ENCODE data around the gene POLR3G. TPM values are rescaled to one million over a fixed set of nuclear protein-coding genes. Genes with fewer than 3 reads are reported as not detected.

POLR3G gene
- total RNA-seq (2014; rRNA removed; shearing (Covaris generic)) = 21.4 and 22.6 TPM in 2 replicates

DNA sequence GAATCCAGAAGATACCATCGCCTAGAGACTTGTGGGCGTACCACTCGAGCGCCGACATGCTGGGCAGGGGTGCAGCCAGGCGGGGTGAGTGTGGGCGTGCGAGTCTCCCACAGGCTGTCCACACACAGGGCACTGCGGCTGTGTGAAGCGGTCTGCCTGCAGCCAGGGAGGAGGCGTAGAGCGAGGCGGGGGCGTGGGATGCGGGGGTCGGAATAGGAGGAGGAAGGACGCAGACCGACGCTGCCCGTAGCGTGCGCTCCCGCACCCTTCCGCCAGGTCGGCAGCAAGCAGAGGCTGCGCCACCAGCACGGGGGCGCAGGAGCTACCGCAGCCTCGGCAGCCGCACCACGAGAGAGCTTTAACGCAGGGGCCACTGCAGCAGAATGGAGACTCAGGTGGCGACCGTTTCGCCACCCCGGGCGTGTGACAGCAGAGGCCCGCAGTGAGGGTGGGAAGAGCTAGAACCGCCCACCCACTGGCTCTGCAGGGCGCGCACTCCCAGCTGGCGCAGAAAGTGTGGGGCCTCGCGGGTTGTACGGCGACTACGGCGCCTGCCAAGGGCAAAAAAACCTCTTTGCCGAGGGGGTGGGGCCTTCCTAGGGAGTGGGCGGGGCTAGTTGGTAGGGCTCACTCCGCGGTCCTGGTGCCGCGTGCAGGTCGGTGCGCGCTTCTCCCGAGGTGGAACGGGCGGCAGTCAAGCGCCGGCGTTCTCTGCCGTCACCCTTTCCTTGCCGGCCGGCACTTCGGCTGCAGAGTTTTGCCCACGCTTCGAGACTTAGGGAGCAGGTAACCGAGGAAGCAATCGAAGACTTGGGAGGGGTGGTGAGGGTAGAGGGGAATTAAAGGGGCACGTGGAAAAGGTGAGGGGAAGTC lies at the start of gene POLR3G, which contains the start of gene MBLAC2:
Gene POLR3G (plus strand): TSS at position 630 of the 873 bp plus-strand sequence. CDS start 10,704 bp downstream, outside the sequence.
Gene MBLAC2 (minus strand): TSS at position 537 of the 873 bp plus-strand sequence. CDS start 479 bp downstream, at position 58.
- peak; percentile 84 for DNase-seq (ENCODE audit: low read depth)

DNA sequence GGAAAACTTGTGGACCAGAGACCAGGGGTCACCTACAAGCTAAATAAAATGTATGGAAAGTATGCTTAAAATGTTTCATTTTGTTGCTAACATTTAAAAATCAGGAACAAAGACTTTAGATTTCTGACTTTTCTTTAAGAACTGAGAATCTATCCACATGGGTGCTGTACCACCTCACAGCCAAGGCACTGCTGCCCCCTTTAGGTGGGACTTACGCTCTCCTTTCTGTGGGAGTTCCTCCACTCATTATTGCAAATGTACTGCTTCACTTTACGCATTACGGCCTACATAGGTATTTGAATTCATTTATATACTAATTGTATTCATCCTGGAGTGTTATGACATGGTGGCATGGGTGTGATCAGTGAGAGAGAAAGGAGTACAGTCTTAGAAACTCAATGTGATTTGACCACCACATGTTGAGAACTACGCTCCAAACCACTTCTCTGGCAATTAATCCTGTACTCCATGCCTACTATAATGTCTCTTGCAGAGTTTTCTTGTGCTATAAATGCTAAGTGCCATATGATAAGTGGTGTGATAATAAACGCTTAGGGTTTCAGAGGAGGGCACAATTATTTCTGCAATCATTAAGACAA lies 40.4 kb upstream of the POLR3G start:
- peak; percentile 40 for DNase-seq (ENCODE audit: low read depth)

- no peak for DNase-seq (ENCODE audit: low read depth)
Measured at GRCh38 chr5:90437663-90438062, 37.0 kb upstream of the POLR3G start.

GRCh38 chr5:90438100-90438499 lies 36.6 kb upstream of the POLR3G start:
- no peak for DNase-seq (ENCODE audit: low read depth)

GRCh38 chr5:90440644-90441043 lies 34.0 kb upstream of the POLR3G start:
- DNase-seq (ENCODE audit: low read depth) = no peak

GRCh38 chr5:90446961-90447360 lies 27.7 kb upstream of the POLR3G start:
- DNase-seq (ENCODE audit: low read depth) = no peak

GRCh38 chr5:90461288-90461687 lies 13.4 kb upstream of the POLR3G start:
- DNase-seq (ENCODE audit: low read depth) = no peak

DNA sequence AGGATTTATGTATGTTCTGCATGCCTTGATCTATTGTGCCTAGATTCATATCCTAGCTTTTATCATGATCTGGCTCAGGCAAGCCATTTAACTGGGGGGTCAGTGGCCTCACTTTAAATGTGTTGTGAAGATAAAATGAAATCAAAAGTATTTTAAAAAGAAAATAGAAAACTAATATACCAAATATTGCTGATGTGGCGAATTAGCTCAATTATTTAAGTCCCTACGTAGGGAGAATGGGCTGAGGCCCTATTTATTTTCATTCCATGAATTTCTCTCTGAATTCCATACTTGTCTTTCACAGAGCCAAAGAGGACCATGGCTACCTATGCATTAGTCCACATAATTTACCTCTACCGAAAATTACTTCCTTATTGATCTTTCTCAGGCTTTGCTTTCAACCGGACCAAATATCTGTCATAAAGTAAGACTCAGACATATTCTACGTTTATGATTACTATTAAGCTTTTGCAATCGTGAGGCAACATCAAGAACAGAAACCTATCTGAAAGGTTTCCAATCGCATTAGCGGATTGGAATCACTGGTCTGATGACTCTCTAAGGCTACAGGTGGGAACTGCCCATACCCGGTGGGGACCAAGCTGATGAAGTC lies 1.8 kb upstream of the POLR3G start:
- DNase-seq (ENCODE audit: low read depth) = no peak

DNA sequence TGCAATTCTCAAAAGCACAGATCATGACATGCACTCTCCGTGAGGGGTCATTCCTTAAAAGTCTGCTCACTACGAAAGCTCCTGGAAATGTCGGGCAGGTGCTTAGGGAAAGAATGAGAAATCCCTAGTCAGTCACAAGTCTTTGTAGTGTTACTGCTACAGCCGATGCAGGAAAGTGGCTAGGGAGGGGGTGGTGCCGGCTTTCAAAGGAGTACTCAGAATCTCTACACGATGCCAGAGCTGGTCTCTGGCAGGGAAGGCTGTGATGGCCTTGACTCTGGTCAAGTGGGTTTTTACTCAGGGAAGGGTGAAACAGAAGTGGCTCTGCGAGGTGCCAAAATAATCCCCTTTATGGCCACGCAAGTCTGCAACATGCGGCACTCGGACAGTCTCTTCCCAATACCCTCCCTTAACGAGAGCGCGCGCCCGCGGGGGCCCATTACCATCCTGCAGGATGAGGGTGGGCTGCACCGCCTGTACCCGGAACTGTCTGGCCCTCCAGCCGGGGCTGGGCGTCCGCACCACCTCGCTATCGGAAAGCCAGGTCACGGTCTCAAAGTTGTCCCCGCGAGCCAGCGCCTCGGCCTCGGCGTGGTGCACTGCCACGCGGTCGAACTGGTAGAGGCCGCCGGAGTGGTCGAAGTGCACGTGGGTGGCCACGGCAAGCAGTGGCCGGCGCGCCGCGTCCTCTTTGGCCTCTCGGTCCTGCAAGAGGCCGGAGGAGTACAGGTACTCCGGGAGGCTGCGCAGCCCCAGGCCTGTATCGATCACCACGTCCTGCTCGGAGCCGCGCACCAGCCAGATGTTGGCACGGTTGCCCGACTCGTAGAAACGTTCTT lies 1.0 kb upstream of the POLR3G start:
- DNase-seq (ENCODE audit: low read depth) = peak; percentile 34

DNA sequence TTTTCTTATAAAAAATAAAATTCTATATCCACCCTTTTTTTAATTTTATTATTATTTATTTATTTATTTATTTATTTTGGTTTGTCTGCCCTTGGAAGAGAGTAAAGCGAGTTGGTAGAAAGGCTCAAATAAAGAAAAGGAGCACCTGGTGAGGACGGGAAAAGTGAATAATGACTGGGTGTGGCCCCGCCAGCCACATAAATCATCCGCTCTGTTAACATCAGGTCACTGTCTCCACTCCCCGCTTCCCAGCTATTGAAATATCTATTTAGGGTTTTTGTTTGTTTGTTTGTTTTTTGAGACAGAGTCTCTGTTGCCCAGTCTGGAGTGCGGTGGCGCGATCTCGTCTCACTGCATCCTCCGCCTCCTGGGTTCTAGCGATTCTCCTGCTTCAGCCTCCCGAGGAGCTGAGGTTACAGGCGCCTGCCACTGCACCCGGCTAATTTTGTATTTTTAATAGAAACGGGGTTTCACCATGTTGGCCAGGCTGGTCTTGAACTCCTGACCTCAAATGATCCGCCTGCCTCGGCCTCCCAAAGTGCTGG lies 844 bp downstream of the POLR3G start:
- DNase-seq (ENCODE audit: low read depth) = no peak

DNA sequence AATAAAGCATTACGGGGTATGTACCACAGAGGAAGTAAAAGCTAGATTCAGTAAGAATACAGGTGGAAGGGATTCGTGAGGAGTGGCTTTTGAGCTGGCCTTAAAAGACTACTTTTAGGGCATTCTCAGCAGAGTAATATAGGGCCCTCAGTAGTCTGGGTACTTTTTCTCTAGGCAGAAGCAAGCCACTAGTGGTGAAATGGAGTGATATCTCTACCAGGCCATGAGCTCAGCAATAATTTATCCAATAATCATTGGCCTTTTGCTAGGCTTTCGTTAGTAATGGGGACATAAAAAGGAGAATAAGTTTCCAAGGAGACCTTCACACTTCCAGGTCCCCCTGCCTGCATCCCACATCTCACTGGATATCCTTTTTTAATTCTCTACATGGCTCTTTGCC lies 1.7 kb downstream of the POLR3G start:
- no peak for DNase-seq (ENCODE audit: low read depth)

GRCh38 chr5:90477073-90477472 lies 2.4 kb downstream of the POLR3G start:
- peak; percentile 33 for DNase-seq (ENCODE audit: low read depth)

GRCh38 chr5:90477621-90478215 lies 3.1 kb downstream of the POLR3G start:
- DNase-seq (ENCODE audit: low read depth) = peak; percentile 35

- DNase-seq (ENCODE audit: low read depth) = no peak
Measured at GRCh38 chr5:90479611-90480385, 5.1 kb downstream of the POLR3G start.

DNA sequence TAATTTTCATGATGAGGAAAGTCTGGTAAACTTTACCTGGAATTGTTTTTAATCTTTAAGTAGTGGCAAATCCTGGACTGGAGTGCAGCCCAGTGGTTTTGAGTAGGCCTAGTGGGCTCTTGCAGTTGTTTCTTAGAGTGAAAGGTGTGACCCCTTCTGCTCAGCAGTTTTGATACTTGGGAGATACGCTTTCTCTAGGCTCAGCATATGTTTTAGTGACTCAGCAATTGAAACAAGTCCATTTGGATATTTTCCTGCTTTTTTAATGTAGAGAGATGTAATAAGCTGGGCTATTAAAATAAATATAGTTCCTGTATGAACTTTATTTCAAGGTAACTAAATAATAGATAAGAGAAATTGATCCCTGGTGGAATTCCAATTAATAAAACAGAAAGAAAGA lies 6.0 kb downstream of the POLR3G start:
- no peak for DNase-seq (ENCODE audit: low read depth)

DNA sequence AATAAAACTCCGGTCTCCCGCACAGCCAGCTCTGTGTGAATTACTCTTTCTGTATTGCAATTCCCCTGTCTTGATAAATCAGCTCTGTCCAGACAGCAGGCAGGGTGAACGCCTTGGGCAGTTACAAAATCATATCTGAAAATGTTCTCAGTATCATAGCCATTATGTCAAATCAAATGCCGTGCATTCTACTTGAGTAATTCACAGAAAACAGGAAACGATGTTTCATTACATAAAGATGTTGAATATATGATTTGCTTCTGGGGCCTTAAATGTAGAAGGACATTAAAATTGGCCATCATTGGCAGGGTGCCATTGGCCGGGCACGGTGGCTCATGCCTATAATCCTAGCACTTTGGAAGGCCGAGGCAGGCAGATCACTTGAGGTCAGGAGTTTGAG lies 8.5 kb downstream of the POLR3G start:
- no peak for DNase-seq (ENCODE audit: low read depth)

DNA sequence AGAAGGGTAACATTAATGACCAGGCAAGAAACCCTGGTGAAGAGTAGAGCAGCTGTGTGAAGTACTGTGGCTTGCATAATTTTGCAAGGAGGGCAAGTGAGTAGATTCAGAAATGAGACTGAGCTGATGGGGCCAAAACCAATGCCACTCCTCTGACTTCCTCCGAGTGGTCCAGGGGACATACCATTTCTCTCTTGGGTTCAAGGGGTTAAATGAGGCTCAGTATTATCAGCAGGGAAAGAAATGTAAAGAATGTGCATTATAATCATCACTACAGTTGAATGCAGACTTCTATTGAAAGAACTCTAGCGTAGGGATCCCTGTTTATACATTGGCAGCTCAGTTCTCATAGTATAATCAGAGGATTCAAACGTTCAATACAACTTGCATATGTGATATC lies 9.9 kb downstream of the POLR3G start:
- no peak for DNase-seq (ENCODE audit: low read depth)

DNA sequence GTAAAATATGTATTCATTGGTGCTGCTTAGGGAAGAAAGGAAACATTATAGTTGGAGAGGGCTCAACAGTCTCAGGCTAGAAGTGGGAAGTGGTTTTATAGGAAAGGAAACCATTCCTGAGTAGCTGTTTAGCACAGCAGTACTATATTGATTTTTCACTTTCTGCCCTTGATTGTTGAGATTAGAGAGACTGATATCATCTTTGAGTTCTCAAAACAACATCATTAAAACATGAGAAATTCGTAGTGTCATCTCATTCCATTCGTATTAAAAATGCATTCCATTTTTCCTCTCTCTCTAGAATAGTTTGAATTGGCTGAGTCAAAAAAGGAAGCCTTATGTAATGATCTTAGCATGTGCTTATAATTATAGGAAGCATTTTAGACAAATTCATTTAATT lies 14.1 kb downstream of the POLR3G start:
- DNase-seq (ENCODE audit: low read depth) = no peak

DNA sequence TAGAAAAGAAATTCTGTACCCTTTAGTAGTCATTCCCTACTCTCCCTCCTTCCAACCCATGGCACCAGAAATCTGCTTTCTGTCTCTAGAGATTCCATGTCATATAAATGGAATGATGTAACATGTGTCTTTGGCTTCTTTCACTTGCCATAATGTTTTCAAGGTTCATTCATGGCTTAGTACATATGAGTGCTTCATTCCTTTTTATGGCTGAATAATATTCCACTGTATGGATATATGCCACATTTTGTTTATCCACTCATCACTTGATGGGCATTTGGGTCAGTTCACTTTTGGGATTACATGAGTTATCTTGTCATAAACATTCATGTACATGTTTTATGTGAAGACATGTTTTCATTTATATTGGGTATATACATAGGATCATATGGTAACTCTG lies 19.4 kb downstream of the POLR3G start:
- DNase-seq (ENCODE audit: low read depth) = no peak

GRCh38 chr5:90495146-90495545 lies 20.5 kb downstream of the POLR3G start:
- no peak for DNase-seq (ENCODE audit: low read depth)

Data from RPMI7951 (cell line).